K562 (cell line): ENCODE data around the gene ORC2. TPM values are rescaled to one million over a fixed set of nuclear protein-coding genes. Genes with fewer than 3 reads are reported as not detected.

Experiments
- DACH1 ChIP-seq: fragments of 450-650 bp; IDR thresholded peaks from 2 replicates; pipeline ENCODE4 v1.6.1; 2018; ENCODE audit not compliant: partially characterized antibody
- EWSR1 ChIP-seq: fragments of 450-650 bp; IDR thresholded peaks from 2 replicates; pipeline ENCODE4 v1.6.1; 2018; ENCODE audit warnings: borderline replicate concordance, mild to moderate bottlenecking, low read depth, moderate library complexity; ENCODE audit not compliant: partially characterized antibody
- FOXP1 ChIP-seq: sonication (generic); formaldehyde crosslinking; IDR thresholded peaks from 2 replicates; pipeline ENCODE4 v1.8.0; 2022; ENCODE audit warnings: mild to moderate bottlenecking, missing genetic modification reagents
- KDM2B ChIP-seq: fragments of 250-450 bp; sonication (Bioruptor Pico); IDR thresholded peaks from 2 replicates; pipeline ENCODE4 v1.8.0; 2021; ENCODE audit warnings: mild to moderate bottlenecking, moderate library complexity
- MBD2 ChIP-seq: sonication (generic); IDR thresholded peaks from 2 replicates; pipeline ENCODE4 v1.6.1; 2016; ENCODE audit warnings: low read depth, borderline replicate concordance
- MTA3 ChIP-seq: fragments of 450-650 bp; formaldehyde crosslinking; IDR thresholded peaks from 2 replicates; pipeline ENCODE4 v1.6.1; 2017; ENCODE audit warnings: mild to moderate bottlenecking, borderline replicate concordance
- POU5F1 ChIP-seq: fragments of 150-350 bp; IDR thresholded peaks from 2 replicates; pipeline ENCODE4 v1.6.1; 2014; ENCODE audit warnings: borderline replicate concordance, low read length, low read depth, mild to moderate bottlenecking; ENCODE audit not compliant: partially characterized antibody
- PRMT5 ChIP-seq: sonication (generic); formaldehyde crosslinking; IDR thresholded peaks from 2 replicates; pipeline ENCODE4 v1.5.0; 2020; ENCODE audit warnings: missing genetic modification reagents
- ZNF79 ChIP-seq: fragments of 250-450 bp; sonication (Bioruptor Pico); IDR thresholded peaks from 2 replicates; pipeline ENCODE4 v1.4.0; 2020; ENCODE audit warnings: low read depth, mild to moderate bottlenecking, moderate library complexity
- polyA plus RNA-seq, 8 experiments: library from polyadenylated mRNA; depleted of rRNA in 4 of 8; stranded (reverse) in 5 of 8; unstranded in 3 of 8; fragments of >200 nt; fragmentation: Nextera tagmentation in 2 of 8; fragmentation: Illumina TruSeq in 1 of 8; extraction: Ambion mirVana in 2 of 8; extraction: Trizol in 1 of 8; gene quantifications; 2 replicates each; pipeline versions ENCODE4 v1.2.1 to v1.2.3, GENCODE V29; 2011 to 2014; ENCODE audit warnings: inconsistent platforms in 1 of 8, missing spikeins in 1 of 8
- total RNA-seq, 7 experiments: library from RNA; depleted of rRNA in 6 of 7; stranded (reverse); fragments of >200 nt in 6 of 7; fragmentation: Illumina TruSeq in 2 of 7; extraction: Trizol in 2 of 7; gene quantifications; 2 replicates each; pipeline versions ENCODE4 v1.2.1 to v1.2.3, GENCODE V29; 2011 to 2021; ENCODE audit warnings: low replicate concordance in 1 of 7
- TF ChIP-seq, protein P1 (sequence below): fragments of 450-650 bp; IDR thresholded peaks from 2 replicates; pipeline ENCODE4 v1.7.1; 2018; ENCODE audit warnings: mild to moderate bottlenecking, low read depth; ENCODE audit not compliant: partially characterized antibody
- TF ChIP-seq, protein P2 (sequence below): sonication (generic); formaldehyde crosslinking; IDR thresholded peaks from 2 replicates; pipeline ENCODE4 v1.8.0; 2022; ENCODE audit warnings: mild to moderate bottlenecking, low read depth, missing genetic modification reagents
- TF ChIP-seq, protein P3 (sequence below): fragments of 450-650 bp; formaldehyde crosslinking; IDR thresholded peaks from 2 replicates; pipeline ENCODE4 v1.4.0; 2020; ENCODE audit warnings: mild to moderate bottlenecking, moderate library complexity
- TF ChIP-seq, protein P4 (sequence below): fragments of 250-450 bp; sonication (Bioruptor Pico); IDR thresholded peaks from 2 replicates; pipeline ENCODE4 v1.9.0; 2021; ENCODE audit warnings: mild to moderate bottlenecking, inconsistent platforms
- TF ChIP-seq, protein P5 (sequence below): fragments of 250-450 bp; sonication (Bioruptor Pico); IDR thresholded peaks from 2 replicates; pipeline ENCODE4 v1.5.0; 2021; ENCODE audit warnings: mild to moderate bottlenecking, moderate library complexity

The ORC2 gene
- total and polyA plus RNA-seq, 9 of the 15 experiments (the other 6 are each of a cell fraction or from before 2014, with no cell fraction given): 5.6 to 41.1 (median 19.0) TPM

- TF ChIP-seq, protein P1, sequence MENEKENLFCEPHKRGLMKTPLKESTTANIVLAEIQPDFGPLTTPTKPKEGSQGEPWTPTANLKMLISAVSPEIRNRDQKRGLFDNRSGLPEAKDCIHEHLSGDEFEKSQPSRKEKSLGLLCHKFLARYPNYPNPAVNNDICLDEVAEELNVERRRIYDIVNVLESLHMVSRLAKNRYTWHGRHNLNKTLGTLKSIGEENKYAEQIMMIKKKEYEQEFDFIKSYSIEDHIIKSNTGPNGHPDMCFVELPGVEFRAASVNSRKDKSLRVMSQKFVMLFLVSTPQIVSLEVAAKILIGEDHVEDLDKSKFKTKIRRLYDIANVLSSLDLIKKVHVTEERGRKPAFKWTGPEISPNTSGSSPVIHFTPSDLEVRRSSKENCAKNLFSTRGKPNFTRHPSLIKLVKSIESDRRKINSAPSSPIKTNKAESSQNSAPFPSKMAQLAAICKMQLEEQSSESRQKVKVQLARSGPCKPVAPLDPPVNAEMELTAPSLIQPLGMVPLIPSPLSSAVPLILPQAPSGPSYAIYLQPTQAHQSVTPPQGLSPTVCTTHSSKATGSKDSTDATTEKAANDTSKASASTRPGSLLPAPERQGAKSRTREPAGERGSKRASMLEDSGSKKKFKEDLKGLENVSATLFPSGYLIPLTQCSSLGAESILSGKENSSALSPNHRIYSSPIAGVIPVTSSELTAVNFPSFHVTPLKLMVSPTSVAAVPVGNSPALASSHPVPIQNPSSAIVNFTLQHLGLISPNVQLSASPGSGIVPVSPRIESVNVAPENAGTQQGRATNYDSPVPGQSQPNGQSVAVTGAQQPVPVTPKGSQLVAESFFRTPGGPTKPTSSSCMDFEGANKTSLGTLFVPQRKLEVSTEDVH: peak; percentile 95
- no peak for TF ChIP-seq KDM2B
- TF ChIP-seq POU5F1: no peak
- TF ChIP-seq FOXP1 (CRISPR knock-in tag): no peak
- peak; percentile 70 for TF ChIP-seq MBD2
- TF ChIP-seq, protein P2, sequence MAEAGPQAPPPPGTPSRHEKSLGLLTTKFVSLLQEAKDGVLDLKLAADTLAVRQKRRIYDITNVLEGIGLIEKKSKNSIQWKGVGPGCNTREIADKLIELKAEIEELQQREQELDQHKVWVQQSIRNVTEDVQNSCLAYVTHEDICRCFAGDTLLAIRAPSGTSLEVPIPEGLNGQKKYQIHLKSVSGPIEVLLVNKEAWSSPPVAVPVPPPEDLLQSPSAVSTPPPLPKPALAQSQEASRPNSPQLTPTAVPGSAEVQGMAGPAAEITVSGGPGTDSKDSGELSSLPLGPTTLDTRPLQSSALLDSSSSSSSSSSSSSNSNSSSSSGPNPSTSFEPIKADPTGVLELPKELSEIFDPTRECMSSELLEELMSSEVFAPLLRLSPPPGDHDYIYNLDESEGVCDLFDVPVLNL (CRISPR knock-in tag): no peak
- TF ChIP-seq MTA3: peak; percentile 67; the same call in 1 of the 2 replicates
- TF ChIP-seq, protein P3, sequence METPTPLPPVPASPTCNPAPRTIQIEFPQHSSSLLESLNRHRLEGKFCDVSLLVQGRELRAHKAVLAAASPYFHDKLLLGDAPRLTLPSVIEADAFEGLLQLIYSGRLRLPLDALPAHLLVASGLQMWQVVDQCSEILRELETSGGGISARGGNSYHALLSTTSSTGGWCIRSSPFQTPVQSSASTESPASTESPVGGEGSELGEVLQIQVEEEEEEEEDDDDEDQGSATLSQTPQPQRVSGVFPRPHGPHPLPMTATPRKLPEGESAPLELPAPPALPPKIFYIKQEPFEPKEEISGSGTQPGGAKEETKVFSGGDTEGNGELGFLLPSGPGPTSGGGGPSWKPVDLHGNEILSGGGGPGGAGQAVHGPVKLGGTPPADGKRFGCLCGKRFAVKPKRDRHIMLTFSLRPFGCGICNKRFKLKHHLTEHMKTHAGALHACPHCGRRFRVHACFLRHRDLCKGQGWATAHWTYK (CRISPR knock-in tag): no peak
- TF ChIP-seq PRMT5: no peak
- no peak for TF ChIP-seq ZNF79
- TF ChIP-seq DACH1: no peak
- TF ChIP-seq, protein P4, sequence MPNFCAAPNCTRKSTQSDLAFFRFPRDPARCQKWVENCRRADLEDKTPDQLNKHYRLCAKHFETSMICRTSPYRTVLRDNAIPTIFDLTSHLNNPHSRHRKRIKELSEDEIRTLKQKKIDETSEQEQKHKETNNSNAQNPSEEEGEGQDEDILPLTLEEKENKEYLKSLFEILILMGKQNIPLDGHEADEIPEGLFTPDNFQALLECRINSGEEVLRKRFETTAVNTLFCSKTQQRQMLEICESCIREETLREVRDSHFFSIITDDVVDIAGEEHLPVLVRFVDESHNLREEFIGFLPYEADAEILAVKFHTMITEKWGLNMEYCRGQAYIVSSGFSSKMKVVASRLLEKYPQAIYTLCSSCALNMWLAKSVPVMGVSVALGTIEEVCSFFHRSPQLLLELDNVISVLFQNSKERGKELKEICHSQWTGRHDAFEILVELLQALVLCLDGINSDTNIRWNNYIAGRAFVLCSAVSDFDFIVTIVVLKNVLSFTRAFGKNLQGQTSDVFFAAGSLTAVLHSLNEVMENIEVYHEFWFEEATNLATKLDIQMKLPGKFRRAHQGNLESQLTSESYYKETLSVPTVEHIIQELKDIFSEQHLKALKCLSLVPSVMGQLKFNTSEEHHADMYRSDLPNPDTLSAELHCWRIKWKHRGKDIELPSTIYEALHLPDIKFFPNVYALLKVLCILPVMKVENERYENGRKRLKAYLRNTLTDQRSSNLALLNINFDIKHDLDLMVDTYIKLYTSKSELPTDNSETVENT (CRISPR knock-in tag): no peak
- no peak for TF ChIP-seq EWSR1
- TF ChIP-seq, protein P5, sequence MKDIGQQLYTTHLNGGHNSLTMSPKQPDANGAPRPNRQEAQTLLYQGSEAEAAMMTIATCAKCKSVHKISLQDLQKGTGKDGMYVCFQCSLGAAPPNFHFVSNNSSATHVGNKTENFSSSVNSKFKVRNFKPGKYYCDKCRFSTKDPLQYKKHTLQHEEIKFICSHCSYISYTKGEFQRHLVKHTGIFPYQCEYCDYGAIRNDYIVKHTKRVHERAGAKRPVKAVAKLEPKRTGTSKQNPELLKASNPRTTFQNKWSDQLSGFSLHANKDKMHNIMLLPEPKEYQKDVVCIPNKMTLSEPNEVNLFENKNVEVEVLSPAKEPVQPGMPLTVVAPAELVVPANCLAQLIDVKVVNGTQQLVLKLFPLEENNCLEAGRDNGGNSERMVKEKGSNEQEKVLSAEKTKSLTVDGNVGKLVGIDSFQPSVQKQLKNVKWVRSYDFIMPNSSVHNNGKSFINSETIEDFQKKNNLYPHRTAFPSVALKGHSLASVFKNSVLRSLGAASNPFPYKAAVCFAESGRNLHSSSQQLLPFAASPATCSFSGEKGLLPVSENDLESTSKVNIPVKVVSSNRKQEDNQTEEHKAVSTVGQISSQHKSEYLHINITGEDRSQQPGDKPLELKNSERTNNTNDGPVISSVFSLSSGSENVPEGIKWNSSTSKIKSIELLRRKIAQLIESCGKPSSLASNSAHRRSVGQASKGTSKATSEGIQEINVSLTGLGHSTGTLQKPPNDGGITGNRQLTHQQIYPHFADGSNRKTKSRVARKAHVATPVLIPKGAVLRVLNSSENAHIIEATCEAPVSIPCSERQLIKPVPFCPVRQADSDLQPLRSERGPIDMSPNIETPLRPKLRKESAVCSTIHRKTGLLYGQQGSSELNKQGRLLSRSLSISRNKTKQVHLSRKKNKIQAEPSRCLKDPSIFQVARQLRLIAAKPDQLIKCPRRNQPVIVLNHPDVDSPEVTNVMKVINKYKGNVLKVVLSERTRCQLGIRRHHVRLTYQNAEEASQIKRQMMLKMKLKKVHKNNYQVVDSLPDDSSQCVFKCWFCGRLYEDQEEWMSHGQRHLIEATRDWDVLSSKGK (CRISPR knock-in tag): no peak
These were observed 74.5 kb downstream of the ORC2 start, which contains the start of the genes NIF3L1 and PPIL3 (continued) for GRCh38 chr2:200888704-200889625.
